Endothelial cell of umbilical vein (primary cell): ENCODE data around the gene CHSY3.

Experiments used
- EZH2 ChIP-seq: IDR thresholded peaks from 2 replicates; pipeline ENCODE4 v1.6.1; 2012; ENCODE audit warnings: borderline replicate concordance, low read depth, mild to moderate bottlenecking, moderate library complexity, low read length, inconsistent platforms; ENCODE audit not compliant: severe bottlenecking
- FOS ChIP-seq: IDR thresholded peaks from 2 replicates; pipeline ENCODE4 v1.6.1; 2011; ENCODE audit warnings: mild to moderate bottlenecking, low read length, moderate library complexity, borderline replicate concordance; ENCODE audit not compliant: insufficient read depth
- MAX ChIP-seq: IDR thresholded peaks from 2 replicates; pipeline ENCODE4 v1.6.1; 2011; ENCODE audit not compliant: insufficient read depth, insufficient read length
- MYC ChIP-seq: IDR thresholded peaks from one replicate; pipeline ENCODE4 v1.6.1; 2011; ENCODE audit warnings: mild to moderate bottlenecking, low read depth, low read length
- POLR2A ChIP-seq: IDR thresholded peaks from 2 replicates; pipeline ENCODE4 v1.6.1; 2012; ENCODE audit warnings: low read depth, mild to moderate bottlenecking, control low read depth, low read length
- POLR2AphosphoS5 ChIP-seq: IDR thresholded peaks from 2 replicates; pipeline ENCODE4 v1.6.1; 2012; ENCODE audit warnings: low read depth, mild to moderate bottlenecking, control low read depth, low read length, moderate library complexity; ENCODE audit not compliant: insufficient read depth
- TF ChIP-seq, protein P1 (sequence below), 2 donors: IDR thresholded peaks; 1 replicate in 1 of 2; 2 replicates in 1 of 2; pipeline ENCODE4 v1.5.1; 2011; ENCODE audit warnings: low read length in 2 of 2, mild to moderate bottlenecking in 2 of 2, moderate library complexity in 2 of 2, control low read depth in 1 of 2, inconsistent platforms in 1 of 2, low read depth in 1 of 2; ENCODE audit not compliant: insufficient read depth in 1 of 2; ENCODE audit errors: extremely low read depth in 1 of 2

GRCh38 chr5:130168211-130168610 is 263.9 kb downstream of the CHSY3 start:
- no peak for TF ChIP-seq EZH2
- TF ChIP-seq MAX: no peak
- TF ChIP-seq, protein P1, sequence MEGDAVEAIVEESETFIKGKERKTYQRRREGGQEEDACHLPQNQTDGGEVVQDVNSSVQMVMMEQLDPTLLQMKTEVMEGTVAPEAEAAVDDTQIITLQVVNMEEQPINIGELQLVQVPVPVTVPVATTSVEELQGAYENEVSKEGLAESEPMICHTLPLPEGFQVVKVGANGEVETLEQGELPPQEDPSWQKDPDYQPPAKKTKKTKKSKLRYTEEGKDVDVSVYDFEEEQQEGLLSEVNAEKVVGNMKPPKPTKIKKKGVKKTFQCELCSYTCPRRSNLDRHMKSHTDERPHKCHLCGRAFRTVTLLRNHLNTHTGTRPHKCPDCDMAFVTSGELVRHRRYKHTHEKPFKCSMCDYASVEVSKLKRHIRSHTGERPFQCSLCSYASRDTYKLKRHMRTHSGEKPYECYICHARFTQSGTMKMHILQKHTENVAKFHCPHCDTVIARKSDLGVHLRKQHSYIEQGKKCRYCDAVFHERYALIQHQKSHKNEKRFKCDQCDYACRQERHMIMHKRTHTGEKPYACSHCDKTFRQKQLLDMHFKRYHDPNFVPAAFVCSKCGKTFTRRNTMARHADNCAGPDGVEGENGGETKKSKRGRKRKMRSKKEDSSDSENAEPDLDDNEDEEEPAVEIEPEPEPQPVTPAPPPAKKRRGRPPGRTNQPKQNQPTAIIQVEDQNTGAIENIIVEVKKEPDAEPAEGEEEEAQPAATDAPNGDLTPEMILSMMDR (IDR thresholded peaks at IDR 0.05; ENCODE audit: extremely low read depth in 1 of 2, insufficient read depth in 1 of 2, low read depth in 1 of 2, low read length in 2 of 2): no peak
- TF ChIP-seq POLR2AphosphoS5: no peak
- no peak for TF ChIP-seq POLR2A
- TF ChIP-seq MYC: no peak
- TF ChIP-seq FOS: no peak
